Activated CD4-positive, alpha-beta T cell treated with anti-CD3 and anti-CD28 coated beads, Interleukin-2, amount 50 U/mL, for 48 hours (primary cell): ENCODE data around the gene TRIM44.
"Not testable (repeated sequence)": the region's sequence is repeated elsewhere in the genome, so short reads cannot be mapped to it uniquely, and the experiment has no call there.

Experiments
- DNase-seq, 2 experiments: peaks; one replicate each; pipeline ENCODE4 v3.0.0-alpha.2; 2020

TRIM44 gene

GRCh38 chr11:35826006-35826405 is 163.4 kb downstream of the TRIM44 start:
- DNase-seq = no peak

GRCh38 chr11:35826949-35827348 is 164.4 kb downstream of the TRIM44 start:
- DNase-seq = no peak

GRCh38 chr11:35836205-35836604 is 173.6 kb downstream of the TRIM44 start:
- no peak for DNase-seq

GRCh38 chr11:35838071-35838470 is 175.5 kb downstream of the TRIM44 start:
- DNase-seq = no peak

- DNase-seq = not testable (repeated sequence)
Measured at GRCh38 chr11:35838697-35839367, 176.3 kb downstream of the TRIM44 start.

GRCh38 chr11:35839368-35840161 is 177.0 kb downstream of the TRIM44 start:
- DNase-seq = no peak

- DNase-seq = no peak
Measured at GRCh38 chr11:35841733-35842132, 179.2 kb downstream of the TRIM44 start.

- no peak for DNase-seq
Measured at GRCh38 chr11:35842958-35843357, 180.4 kb downstream of the TRIM44 start.

- no peak for DNase-seq
Measured at GRCh38 chr11:35844579-35844978, 182.0 kb downstream of the TRIM44 start.

- no peak for DNase-seq
Measured at GRCh38 chr11:35845860-35846259, 183.3 kb downstream of the TRIM44 start.

- DNase-seq = no peak
Measured at GRCh38 chr11:35846874-35847273, 184.3 kb downstream of the TRIM44 start.

GRCh38 chr11:35847473-35847872 is 184.9 kb downstream of the TRIM44 start:
- no peak for DNase-seq

GRCh38 chr11:35848616-35849015 is 186.0 kb downstream of the TRIM44 start:
- DNase-seq = no peak

GRCh38 chr11:35850191-35850590 is 187.6 kb downstream of the TRIM44 start:
- no peak for DNase-seq

- DNase-seq = no peak
Measured at GRCh38 chr11:35851342-35851741, 188.8 kb downstream of the TRIM44 start.

GRCh38 chr11:35852056-35852455 is 189.5 kb downstream of the TRIM44 start:
- DNase-seq = no peak

GRCh38 chr11:35853971-35854370 is 191.4 kb downstream of the TRIM44 start:
- no peak for DNase-seq

- no peak for DNase-seq
Measured at GRCh38 chr11:35855671-35856070, 193.1 kb downstream of the TRIM44 start.

- DNase-seq = no peak
Measured at GRCh38 chr11:35856259-35856658, 193.7 kb downstream of the TRIM44 start.

- DNase-seq = no peak
Measured at GRCh38 chr11:35856756-35857155, 194.2 kb downstream of the TRIM44 start.

- DNase-seq = no peak
Measured at GRCh38 chr11:35857922-35858321, 195.3 kb downstream of the TRIM44 start.

- DNase-seq = no peak
Measured at GRCh38 chr11:35859301-35859700, 196.7 kb downstream of the TRIM44 start.

GRCh38 chr11:35860194-35860593 is 197.6 kb downstream of the TRIM44 start:
- DNase-seq = not testable (repeated sequence)

- DNase-seq = no peak
Measured at GRCh38 chr11:35861191-35861590, 198.6 kb downstream of the TRIM44 start.
